Ovary (tissue), 3 donors: ENCODE data around the gene OPRD1.

Experiments
- CTCF ChIP-seq, 3 donors: fragments of 450-650 bp in 2 of 3; fragments of 200-600 bp in 1 of 3; IDR thresholded peaks; one replicate each; pipeline versions ENCODE4 v1.5.1 to v1.8.0; 2016 to 2022; ENCODE audit warnings: antibody characterized with exemption in 3 of 3, mild to moderate bottlenecking in 1 of 3
- POLR2A ChIP-seq: fragments of 450-650 bp; IDR thresholded peaks from one replicate; pipeline ENCODE4 v1.6.1; 2017; ENCODE audit warnings: antibody characterized with exemption, mild to moderate bottlenecking, moderate library complexity
- donor health status: DM: no; HTN: no; CAD: no.

GRCh38 chr1:28878796-28879195 is 66.8 kb downstream of the OPRD1 start:
- TF ChIP-seq CTCF (IDR thresholded peaks at IDR 0.05) (no peak), POLR2A (no peak)
